ENCODE measurements around the gene CHST6.
"Not testable (repeated sequence)": the region's sequence is repeated elsewhere in the genome, so short reads cannot be mapped to it uniquely, and the experiment has no call there.

The CHST6 gene

DNA sequence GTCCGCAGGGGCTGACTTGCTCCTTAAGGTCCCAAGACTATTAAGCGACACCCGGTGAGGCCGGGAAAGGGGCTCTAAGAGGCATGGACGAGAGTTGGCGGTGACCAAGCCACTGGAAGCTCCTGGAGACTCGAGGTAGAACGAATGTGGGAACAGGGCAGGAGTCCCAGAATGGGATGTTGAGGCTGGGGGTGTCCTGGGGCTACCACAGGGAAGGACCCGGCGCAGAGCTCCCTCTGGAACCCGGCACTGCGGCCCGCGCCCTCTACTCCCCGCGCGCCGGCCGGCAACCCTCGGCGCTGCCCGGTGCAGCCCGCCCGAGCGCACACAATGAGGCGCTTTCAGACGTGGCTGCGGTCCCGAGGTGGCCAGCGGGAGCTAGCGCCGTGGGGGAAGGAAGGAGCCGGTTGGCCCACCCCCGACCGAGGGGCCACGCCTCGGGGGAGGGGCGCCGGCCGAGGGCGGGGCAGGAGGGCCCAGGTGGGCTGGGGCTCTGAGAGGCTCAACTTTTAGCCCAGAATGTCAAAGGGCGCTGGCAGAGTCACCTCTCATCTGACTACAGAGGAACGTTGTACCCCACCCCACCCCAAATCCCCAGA is at the start of gene CHST6:
Gene CHST6, minus strand, starts transcription at position 366 of the 599 bp plus-strand sequence. CDS start 15,613 bp downstream, outside the sequence.
- FAIRE-seq = no peak

DNA sequence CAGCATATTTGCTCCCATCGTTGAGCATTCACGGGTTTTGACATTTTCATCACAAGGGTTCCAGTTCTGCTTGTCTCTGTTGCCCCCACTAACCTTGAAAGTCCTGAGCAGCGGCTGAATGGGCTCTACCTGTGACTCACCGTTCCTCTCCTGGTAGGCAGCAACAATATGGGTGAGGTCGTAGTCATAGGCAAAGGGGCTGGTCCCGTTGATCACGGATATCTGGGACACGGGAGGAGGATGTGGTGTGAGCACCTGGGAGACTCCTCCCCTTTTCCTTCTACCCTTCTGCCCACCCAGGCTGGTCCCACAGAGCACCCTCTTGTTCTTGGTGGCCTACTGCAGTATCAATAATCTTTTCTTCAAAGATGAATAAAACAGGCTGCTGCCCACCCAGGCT is 47.2 kb upstream of the CHST6 start:
- not testable (repeated sequence) for FAIRE-seq

DNA sequence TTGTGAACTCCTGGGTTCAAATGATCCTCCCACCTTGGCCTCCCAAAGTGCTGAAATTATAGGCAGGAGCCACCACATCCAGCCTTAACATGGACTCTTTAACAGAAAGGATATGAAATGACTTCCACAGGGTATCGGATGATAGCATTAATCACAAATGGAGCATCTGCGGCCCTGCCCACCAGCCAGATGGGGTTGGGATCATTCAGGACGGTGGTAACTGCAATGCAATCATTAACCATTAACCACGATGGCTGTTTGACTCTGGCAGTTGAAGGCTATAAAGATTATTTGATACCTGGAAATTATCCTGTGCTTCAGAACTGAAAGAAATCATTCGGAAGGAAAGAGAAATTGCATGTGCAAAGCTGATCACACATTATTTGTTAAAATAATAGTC is 46.0 kb upstream of the CHST6 start:
- no peak for FAIRE-seq

DNA sequence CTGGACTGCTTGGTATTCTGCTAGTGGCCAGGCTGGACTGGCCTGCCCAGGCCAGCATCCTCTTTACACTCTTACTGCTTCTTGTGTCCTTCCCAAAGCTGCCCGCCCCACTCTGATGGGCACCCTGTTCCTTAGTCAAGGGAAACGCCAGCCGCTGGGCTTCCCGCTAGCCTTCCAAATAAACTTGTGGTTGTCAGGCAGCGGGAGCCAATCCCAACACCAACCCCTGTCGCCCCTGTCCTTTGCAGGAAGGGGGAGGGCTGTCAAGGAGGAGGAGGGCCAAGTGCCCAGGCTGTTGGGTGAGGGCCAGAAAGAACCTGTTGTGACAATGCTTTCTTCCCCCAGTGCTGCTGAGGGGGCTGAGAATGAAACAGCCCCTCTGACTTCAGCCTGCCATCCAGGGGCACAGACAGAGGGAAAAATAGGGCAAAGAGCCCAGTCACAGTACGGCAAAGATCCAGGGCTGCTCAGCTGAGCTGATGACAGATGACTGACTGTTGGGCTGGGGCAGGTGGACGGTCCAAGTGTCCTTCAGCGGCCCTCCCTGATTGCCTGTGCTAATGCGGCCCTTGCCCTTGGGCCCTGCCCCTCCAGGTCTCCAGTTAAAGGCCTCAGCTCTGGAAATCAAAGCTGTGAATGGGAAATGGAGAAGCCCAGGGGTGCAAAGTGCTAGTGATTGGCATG is 43.8 kb upstream of the CHST6 start:
- FAIRE-seq = not testable (repeated sequence)

DNA sequence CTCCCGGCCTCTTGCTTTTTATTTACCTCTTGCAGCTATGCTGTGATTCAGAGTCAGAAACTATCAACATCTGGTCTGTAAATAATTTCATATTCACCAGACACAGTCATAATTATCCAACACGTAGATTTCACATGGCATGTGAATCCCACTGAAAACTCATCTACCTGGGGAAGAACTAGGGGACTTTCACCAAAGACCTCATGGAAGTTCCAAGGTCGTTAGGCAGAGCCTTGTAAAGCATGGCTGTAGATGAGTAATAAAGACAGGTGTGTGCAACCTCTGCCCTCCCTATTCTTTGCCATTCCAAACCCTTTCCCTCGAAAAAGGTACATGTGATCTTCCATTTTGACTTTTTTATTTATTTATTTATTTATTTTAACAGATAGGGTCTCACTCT is 42.5 kb upstream of the CHST6 start:
- FAIRE-seq = no peak

DNA sequence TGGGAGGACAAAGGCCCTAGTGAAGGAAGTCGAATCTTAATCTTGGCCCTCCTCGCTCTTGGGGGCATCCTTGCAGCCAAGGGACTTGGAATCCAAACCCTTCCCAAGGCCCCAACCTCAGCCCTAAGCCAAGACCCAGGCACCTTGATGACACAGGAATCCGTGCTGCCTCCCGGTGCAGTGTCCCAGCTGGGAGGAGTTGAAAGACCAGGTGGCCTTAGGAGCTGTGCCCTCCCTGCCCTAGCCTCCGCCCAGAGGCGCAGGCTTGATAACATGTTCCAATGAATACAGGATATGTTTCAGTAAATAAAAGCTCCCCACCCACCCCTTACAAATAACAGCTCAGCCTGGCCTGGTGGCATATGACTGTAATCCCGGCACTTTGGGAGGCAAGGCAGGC is 40.7 kb upstream of the CHST6 start, which contains the start of gene CHST5:
Gene CHST5, minus strand, starts transcription at position 208 of the 400 bp plus-strand sequence. CDS start 5,724 bp downstream, outside the sequence.
- no peak for FAIRE-seq

DNA sequence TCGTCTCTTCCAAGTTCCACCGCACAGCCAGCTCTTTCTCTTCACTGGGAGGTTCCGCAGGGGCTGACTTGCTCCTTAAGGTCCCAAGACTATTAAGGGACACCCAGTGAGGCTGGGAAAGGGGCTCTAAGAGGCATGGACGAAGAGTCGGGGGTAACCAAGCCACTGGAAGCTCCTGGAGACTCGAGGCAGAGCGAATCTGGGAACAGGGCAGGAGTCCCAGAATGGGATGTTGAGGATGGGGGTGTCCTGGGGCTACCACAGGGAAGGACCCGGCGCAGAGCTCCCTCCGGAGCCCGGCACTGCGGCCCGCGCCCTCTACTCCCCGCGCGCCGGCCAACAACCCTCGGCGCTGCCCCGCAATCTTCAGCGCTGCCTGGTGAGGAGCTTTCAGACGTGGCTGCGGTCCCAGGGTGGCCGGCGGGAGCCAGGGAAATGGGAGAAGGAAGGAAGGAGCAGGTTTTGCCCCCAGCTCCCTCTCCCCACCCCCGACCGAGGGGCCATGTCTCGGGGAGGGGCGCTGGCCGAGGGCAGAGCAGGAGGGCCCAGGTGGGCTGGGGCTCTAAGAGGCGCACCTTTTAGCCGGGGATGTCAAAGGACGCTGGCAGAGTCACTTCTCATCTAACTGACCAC is 40.1 kb upstream of the CHST6 start:
- no peak for FAIRE-seq

DNA sequence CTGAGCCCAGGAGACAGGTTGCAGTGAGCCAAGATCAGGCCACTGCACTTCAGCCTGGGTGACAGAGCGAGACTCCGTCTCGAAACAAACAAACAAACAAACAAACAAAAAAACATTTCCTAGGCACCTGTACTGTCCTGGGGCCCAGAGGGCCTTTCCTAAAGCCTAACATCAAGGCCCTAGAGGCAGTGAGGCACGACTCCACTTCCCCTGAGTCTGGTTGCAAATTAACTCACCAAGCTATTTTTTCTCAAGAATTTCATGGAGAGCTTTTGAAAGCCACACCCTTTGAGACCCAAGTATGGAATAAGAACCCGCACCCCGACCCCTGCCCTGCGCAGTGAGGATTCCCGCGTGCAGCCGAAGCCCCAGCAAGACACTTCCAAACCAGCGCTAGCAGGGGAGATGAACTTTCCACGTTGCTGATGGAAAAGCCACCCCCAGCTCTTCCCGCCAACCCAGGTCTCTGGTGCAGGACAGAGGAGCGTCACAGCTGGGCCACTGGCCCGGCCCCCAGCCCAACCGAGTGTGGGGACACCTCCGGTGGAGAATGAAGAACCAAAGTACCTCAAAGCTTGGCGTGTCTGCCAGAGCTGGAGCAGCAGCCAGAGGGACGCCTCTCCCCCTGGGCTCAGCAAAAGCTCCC is 39.4 kb upstream of the CHST6 start:
- FAIRE-seq = no peak

DNA sequence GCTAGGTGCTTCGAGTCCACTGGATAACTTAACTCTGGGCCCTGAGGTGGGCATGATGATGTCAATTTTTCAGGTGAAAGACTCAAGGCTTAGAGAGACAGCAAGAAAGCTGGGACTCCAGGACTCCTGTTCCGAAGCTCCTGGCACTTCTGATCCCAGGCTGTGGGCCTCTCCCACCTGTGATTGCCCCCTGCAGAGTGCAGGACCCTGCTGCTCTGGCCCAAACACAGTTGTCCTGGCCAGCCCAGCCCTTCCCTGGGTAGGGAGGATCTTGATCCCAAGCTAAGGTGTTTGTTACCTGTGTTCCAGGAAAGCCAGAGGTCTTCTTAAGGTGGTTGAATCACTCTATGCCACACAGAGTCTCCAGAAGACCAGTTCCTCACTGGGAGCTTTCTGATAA is 37.5 kb upstream of the CHST6 start:
- no peak for FAIRE-seq

DNA sequence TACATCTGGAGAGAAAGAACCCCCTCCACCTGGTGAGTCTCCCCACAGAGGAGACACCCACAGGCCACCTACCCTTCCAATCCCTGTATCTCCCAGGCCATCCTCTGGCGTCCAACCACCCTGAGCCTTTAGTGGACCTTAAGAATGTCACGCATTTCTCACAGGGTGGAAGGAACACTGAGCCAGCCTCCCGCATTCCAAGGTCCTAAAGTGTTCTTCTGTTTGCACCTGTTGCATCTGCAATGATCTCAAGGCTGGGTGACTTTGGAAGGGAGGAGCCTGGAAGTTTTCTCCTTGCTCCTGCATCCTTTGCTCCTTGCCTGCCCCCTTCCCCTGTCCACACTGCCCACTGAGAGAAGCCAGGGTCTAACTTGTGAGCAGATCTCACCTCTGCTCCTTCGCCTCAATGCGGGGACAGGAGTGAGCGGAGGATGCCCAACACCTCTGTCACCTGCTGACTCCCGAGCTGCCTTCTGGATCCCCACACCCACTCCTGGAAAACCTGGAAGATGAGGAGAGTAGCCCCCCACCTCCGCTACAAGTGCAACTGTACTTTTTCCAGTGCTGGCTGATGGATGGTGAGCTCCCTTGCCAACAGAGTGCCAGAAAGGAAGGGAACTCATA is 37.0 kb upstream of the CHST6 start:
- no peak for FAIRE-seq

DNA sequence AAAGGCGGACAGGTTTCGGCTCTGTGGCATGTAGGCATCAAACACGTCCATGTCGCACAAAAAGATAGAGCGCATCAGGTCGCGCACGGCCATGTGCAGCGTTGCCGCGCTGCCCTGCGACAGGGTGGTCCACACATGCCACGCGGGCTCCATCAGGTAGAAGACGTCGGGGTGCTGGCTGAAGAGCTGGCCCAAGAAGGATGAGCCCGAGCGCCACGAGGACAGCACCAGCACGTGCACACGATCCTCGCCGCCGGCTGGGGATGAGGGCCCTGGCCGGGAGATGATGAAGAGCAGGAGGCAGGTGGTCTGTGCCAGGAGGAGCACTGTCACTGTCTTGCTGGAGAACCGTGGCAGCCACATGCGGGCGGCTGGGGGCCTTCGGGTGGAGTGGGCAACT is 34.7 kb upstream of the CHST6 start:
- FAIRE-seq = no peak

DNA sequence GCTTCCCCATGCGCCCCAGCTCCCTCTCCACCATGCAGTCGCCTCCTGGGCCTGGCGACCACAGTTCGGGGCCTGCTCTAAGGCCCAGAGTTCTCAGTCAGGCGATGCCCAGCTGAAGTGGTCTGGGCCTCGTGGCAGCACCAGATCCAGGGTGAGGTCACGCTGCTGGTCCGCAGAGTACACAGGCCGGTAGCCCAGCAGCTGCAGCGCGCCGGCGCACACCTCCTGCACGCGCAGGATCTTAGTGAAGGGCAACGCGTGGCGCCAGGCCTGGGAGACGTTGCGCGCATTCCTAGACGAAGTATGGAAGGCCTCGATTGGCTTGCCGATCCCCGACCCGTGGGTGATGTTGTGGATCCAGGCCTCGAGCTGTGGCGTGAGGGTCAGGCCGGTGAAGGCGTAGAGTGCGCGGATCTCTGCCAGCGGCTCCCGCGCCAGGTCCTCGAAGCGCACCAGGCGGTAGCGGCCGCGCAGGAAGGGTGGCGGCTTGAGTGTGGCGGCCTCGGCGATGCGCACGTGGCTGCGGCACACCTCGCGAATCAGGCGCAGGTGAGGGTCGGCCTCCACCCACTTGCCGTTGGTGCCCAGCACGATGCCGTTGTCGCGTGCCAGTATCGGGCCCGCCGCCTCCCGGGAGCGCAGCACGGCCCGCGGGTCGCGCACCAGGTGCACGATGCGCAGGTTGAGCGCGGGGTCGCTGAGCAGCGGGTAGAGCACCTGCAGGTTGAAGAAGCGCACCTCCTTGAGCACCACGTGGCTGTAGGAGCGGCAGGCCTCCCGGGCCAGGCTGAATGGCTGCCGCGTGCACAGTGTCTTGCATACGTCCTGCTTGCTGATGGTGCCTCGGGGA is 34.0 kb upstream of the CHST6 start:
- FAIRE-seq = no peak

DNA sequence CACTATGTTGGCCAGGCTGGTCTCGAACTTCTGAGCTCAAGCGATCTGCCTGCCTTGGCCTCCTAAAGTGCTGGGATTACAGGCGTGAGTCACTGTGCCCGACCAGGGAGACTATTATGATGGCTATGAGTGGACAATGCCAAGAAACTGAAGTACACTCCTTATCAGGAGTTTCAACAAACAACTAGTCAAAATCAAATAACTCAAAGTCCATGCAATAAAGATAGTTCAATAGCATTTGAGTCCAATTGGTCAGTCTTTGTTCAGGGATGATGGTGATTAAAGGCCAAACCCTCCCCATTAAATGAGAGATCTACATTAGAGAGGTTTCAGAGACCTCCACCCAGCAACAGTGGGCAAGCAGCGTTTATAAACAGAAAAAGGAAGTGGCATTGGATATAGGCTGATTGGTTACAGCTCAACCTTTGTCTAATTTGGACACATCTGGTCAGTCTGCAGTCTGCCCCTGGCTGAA is 32.6 kb upstream of the CHST6 start:
- FAIRE-seq = no peak

DNA sequence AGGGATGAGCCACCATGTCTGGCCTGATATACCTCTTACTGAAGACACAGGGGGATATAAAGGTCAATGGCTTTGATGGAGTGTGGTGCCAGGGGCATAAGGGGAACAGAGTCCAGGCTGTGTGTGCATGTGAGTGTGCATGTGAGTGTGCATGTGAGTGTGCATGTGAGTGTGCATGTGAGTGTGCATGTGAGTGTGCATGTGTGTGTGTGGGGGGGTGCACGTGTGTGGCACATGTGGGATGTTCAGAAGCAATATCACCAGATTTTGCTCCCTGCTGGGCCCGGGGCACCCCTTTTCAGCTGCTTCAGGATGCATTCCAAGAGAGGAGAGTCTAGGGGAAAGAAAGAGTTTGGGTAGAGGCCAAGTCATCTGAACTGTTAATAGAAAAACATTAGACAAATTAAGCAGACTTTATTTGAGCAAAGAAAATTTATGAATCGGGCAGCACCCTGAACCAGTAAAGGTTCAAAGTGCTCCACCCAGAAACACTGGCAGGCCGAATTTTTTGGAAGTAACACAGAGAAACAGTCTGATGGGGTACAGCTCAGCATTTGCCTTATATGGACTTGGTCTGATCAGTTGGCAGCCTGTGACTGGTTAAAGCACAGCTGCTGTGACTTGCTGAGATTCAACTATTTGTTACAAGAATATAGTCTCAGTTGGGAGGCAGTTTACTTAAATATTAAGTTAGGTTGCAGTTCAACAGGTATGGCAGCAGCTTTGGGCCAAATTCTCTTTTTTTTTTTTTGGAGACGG is 31.0 kb upstream of the CHST6 start:
- no peak for FAIRE-seq

DNA sequence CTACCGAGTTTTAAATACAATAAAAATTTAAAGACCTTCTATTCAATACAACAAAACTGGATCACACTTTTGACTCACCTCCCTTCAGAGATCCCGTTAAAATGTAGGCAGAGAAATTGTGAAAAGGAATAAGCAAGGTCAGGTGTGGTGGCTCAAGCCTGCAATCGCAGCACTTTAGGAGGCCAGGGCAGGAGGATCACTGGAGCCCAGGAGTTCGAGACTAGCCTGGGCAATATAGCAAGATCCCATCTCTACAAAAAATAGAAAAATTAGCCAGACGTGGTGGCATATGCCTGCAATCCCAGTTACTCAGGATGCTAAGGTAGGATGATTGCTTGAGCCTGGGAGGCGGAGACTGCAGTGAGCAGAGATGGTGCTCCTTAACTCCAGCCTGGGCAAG is 23.9 kb upstream of the CHST6 start:
- no peak for FAIRE-seq

DNA sequence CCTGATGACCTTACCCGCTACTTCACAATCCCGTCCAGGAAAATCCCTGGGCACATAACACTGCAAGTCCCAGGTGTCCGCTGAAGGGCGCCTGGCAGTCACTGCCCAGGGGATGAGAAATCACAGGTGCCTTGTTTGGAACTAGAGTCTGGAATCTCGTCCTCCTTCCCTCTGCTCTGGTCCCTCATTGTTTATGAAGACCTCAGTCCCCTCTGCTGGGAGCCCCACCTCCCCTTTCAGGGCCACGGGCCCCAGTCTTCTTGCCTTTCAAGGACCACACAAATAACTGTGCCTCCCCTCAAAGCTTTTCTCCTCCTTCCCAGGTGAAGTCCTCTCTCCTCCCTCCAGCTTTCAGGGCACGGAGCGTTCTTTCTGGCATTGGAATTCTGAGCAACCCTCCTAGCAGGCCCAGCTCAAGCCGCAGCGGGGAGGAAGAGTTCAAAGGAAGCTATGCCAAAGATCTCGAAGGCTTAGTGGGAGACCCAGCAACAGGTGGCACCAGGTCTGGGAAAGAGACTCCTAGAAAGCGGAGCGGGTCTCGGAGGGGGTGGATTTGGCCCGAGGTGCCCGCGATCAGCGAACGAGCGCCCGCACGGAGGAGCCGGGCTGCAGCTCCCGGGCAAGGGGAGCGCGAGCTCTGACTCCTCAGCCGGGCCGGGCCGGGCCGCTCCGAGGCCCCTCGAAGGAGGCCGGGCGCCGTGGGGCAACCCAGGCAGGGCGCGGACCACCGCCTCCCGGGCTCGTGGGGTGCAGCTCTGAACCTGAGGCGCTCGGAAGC is 21.1 kb upstream of the CHST6 start:
- FAIRE-seq = not testable (repeated sequence)

DNA sequence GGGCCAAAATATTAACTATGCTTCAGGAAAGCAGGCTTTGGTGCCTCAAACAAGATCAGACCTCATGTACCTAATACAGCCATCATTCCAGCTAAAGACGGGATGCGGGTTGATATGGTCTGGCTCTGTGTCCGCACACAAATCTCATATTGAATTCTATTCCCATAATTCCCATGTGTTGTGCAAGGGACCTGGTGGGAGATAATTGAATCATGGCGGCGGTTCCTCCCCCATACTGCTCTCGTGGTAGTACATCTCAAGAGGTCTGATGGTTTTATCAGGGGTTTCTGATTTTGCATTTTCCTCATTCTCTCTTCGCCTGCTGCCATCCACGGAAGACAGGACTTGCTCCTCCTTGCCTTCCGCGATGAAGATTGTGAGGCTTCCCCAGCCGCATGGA is 19.1 kb upstream of the CHST6 start:
- no peak for FAIRE-seq

DNA sequence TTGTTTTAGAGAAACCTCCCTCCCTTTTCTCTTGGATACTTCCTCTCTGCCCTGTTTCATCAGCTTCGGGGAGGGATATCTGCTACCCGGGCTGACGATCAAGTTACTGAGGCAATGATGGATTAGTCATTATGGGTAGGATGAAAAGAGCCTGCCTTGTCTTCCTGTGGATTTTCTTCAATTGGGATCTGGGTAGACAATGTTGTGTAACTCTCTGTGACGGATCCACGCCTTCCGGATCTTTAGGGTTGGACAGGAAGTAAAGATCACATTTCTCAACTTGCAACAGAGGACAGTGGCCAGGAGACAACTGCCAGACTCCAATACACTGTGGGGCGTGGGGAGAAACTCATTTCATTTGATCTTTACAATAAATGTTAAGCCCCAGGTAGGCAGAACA is 11.3 kb upstream of the CHST6 start:
- no peak for FAIRE-seq

DNA sequence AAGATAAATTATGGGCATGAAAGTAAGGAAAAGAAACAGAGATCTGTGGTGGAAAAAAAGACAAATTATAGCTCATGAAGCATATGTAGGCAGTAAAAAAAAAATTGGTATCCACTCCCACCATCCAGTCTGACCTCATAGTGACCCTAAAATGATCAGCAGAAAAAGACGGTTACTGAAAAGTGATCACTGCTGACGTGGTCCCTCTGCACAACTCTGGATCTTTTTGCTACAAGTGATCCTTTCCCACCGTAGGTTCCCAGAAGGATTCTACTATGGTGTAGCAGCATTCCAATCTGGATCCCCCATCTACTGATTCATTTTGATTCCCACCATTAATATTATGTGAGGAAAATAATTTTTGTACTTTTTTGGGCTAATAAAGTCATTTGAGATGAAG is 10.9 kb upstream of the CHST6 start:
- FAIRE-seq = no peak

DNA sequence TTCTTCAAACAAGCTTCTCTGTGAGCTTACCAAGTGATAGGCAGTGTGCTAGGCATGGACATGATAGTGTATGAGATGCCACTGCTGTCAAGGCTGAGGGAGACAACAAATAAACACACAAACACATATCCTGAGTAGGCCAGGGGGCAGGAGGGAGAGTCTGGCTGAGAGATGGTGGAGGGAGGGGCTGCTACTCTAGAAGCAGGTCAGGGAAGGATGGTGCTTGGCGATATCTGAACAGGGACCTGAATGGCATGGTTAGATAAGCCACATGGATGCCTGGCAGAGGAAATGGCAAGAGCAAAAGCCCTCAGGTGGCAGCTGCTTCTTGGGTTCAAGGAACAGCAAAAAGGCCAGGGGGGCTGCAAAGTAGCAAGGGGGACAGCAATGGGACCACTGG is 8.6 kb upstream of the CHST6 start:
- no peak for FAIRE-seq
